ENCODE results near the gene SLC6A8.
"Not testable (repeated sequence)": the region's sequence is repeated elsewhere in the genome, so short reads cannot be mapped to it uniquely, and the experiment has no call there.

The SLC6A8 gene

DNA sequence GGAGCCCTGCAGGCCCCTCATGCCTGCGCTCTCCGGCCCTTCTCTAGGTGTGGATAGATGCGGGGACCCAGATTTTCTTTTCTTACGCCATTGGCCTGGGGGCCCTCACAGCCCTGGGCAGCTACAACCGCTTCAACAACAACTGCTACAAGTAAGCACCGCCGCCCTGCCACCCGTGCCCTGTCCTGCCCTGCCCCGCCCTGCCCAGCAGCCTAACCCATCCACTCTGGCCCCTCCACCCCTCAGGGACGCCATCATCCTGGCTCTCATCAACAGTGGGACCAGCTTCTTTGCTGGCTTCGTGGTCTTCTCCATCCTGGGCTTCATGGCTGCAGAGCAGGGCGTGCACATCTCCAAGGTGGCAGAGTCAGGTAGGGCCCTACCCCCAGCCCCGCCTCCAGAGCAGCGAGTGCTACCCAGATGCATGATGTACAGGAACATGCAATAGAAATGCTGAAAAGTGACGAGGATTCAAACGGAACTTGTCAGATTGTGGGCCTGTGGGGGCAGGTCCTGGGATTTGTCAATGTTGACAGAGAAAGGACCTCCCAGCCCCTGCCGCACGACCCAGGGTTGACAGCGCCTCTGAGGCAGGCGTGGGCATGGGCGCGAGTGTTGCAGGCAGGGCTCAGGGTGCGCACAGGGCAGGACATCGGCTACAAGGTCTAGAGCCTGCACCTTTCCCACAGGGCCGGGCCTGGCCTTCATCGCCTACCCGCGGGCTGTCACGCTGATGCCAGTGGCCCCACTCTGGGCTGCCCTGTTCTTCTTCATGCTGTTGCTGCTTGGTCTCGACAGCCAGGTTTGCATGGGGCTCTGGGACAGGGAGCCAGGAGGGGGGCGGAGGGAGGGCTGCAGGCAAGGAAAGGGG is 5.7 kb downstream of the SLC6A8 start:
- Histone ChIP-seq H2BK12ac (ENCODE audit: low read length) (no peak overlapping the region), H3K9ac (ENCODE audit: low read depth, low read length, poor library complexity) (no peak overlapping the region), H3K18ac (ENCODE audit: low read length) (no peak overlapping the region), H2BK120ac (ENCODE audit: low read depth, low read length) (no peak overlapping the region), H3K4me2 (ENCODE audit: insufficient read depth, low read length, poor library complexity, severe bottlenecking) (no peak overlapping the region), H3K23ac (ENCODE audit: low read depth, low read length, poor library complexity) (peak overlapping the region; percentile 43), H3K14ac (ENCODE audit: low read length) (no peak overlapping the region), H3K27ac (replicated peaks; ENCODE audit: low read length) (no peak overlapping the region), H3K36me3 (replicated peaks in 1 of 2; ENCODE audit: control insufficient read depth in 2 of 2, insufficient read depth in 2 of 2, low read length in 2 of 2) (peaks cover 11 to 64% of the 10 kb centered on the region in 2 donors), H2AFZ (ENCODE audit: low read length) (no peak overlapping the region), H2BK5ac (ENCODE audit: low read length) (no peak overlapping the region), H3K9me3 (replicated peaks in 1 of 2; ENCODE audit: control insufficient read depth in 2 of 2, insufficient read depth in 1 of 2, low read depth in 1 of 2, low read length in 2 of 2) (no peaks in the 10 kb centered on the region), H3K4me3 (ENCODE audit: low read length in 2 of 2) (no peak overlapping the region), H4K8ac (ENCODE audit: low read depth, low read length) (no peak overlapping the region), H2BK15ac (ENCODE audit: low read length) (no peak overlapping the region), H2AK5ac (ENCODE audit: low read depth, low read length) (no peak overlapping the region), H3K4me1 (ENCODE audit: control insufficient read depth in 2 of 2, insufficient read depth in 1 of 2, low read depth in 1 of 2, low read length in 2 of 2) (peaks cover 3 to 4% of the 10 kb centered on the region in 2 donors), H3K79me1 (ENCODE audit: low read depth, low read length) (peaks cover 12% of the 10 kb centered on the region), H3K27me3 (ENCODE audit: control insufficient read depth in 3 of 3, insufficient read depth in 3 of 3, low read depth in 1 of 3, low read length in 3 of 3) (peaks cover 0 to 8% (median 0%) of the 10 kb centered on the region in 3 experiments), H4K91ac (ENCODE audit: low read depth, low read length, poor library complexity) (no peak overlapping the region), H3K4ac (ENCODE audit: low read length) (no peak overlapping the region)
- DNase-seq (ENCODE audit: low spot score) = no peak
- no CpG with 5 or more reads among the region's 31 CpGs for WGBS, 2 donors (ENCODE audit: extremely low coverage in 2 of 2, insufficient read length in 2 of 2, insufficient replicate concordance in 1 of 2)

DNA sequence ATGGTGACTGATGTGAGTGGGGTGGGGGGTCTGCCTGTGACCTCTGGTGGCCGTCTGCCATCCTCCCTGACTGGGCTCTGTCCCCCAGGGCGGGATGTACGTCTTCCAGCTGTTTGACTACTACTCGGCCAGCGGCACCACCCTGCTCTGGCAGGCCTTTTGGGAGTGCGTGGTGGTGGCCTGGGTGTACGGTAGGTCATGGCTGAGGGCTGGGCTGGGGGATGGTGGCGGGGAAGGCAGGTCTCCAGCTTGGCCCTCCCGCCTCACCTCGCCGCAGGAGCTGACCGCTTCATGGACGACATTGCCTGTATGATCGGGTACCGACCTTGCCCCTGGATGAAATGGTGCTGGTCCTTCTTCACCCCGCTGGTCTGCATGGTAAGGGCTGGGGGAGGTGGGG is 6.5 kb downstream of the SLC6A8 start:
- Histone ChIP-seq H3K79me1 (ENCODE audit: low read depth, low read length) (peaks cover 12% of the 10 kb centered on the region), H3K36me3 (replicated peaks in 1 of 2; ENCODE audit: control insufficient read depth in 2 of 2, insufficient read depth in 2 of 2, low read length in 2 of 2) (peaks cover 11 to 65% of the 10 kb centered on the region in 2 donors)
- H2BK5ac ChIP-seq (ENCODE audit: low read length); H4K8ac ChIP-seq (ENCODE audit: low read depth, low read length); H3K18ac ChIP-seq (ENCODE audit: low read length); H2BK12ac ChIP-seq (ENCODE audit: low read length); H2AFZ ChIP-seq (ENCODE audit: low read length); H3K9me3 ChIP-seq (replicated peaks in 1 of 2; ENCODE audit: control insufficient read depth in 2 of 2, insufficient read depth in 1 of 2, low read depth in 1 of 2, low read length in 2 of 2); H3K27me3 ChIP-seq (ENCODE audit: control insufficient read depth in 3 of 3, insufficient read depth in 3 of 3, low read depth in 1 of 3, low read length in 3 of 3); H3K4me2 ChIP-seq (ENCODE audit: insufficient read depth, low read length, poor library complexity, severe bottlenecking); H3K9ac ChIP-seq (ENCODE audit: low read depth, low read length, poor library complexity); H2AK5ac ChIP-seq (ENCODE audit: low read depth, low read length); H3K27ac ChIP-seq (replicated peaks; ENCODE audit: low read length); H2BK15ac ChIP-seq (ENCODE audit: low read length); H3K14ac ChIP-seq (ENCODE audit: low read length); H2BK120ac ChIP-seq (ENCODE audit: low read depth, low read length); H3K4ac ChIP-seq (ENCODE audit: low read length); DNase-seq (ENCODE audit: low spot score); H3K4me1 ChIP-seq (ENCODE audit: control insufficient read depth in 2 of 2, insufficient read depth in 1 of 2, low read depth in 1 of 2, low read length in 2 of 2); H3K4me3 ChIP-seq (ENCODE audit: low read length in 2 of 2); H3K23ac ChIP-seq (ENCODE audit: low read depth, low read length, poor library complexity); H4K91ac ChIP-seq (ENCODE audit: low read depth, low read length, poor library complexity): not testable (repeated sequence)
- WGBS, 2 donors (ENCODE audit: extremely low coverage in 2 of 2, insufficient read length in 2 of 2, insufficient replicate concordance in 1 of 2) = no CpG with 5 or more reads among the region's 16 CpGs

DNA sequence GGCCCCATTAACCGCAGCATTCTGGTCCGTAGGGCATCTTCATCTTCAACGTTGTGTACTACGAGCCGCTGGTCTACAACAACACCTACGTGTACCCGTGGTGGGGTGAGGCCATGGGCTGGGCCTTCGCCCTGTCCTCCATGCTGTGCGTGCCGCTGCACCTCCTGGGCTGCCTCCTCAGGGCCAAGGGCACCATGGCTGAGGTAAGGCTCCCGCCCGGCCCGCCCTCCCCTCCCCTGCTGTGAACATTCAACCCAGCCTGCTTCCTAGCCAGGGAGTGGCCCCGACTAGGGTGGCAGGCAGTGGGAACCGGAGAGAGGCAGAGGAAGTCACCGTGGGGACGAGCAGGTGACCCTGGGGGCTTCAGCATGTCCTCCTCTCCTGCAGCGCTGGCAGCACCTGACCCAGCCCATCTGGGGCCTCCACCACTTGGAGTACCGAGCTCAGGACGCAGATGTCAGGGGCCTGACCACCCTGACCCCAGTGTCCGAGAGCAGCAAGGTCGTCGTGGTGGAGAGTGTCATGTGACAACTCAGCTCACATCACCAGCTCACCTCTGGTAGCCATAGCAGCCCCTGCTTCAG is 7.1 kb downstream of the SLC6A8 start:
- no peak overlapping the region for H2AK5ac ChIP-seq (ENCODE audit: low read depth, low read length)
- H3K27ac ChIP-seq (replicated peaks; ENCODE audit: low read length) = no peak overlapping the region
- H4K8ac ChIP-seq (ENCODE audit: low read depth, low read length) = no peak overlapping the region
- peaks cover 9% of the 10 kb centered on the region for H3K79me1 ChIP-seq (ENCODE audit: low read depth, low read length)
- H3K14ac ChIP-seq (ENCODE audit: low read length) = no peak overlapping the region
- no peak overlapping the region for H3K4me3 ChIP-seq (ENCODE audit: low read length in 2 of 2)
- no peak overlapping the region for H3K23ac ChIP-seq (ENCODE audit: low read depth, low read length, poor library complexity)
- no peak for DNase-seq (ENCODE audit: low spot score)
- H3K27me3 ChIP-seq (ENCODE audit: control insufficient read depth in 3 of 3, insufficient read depth in 3 of 3, low read depth in 1 of 3, low read length in 3 of 3) = peaks cover 0 to 8% (median 0%) of the 10 kb centered on the region in 3 experiments
- H3K4me2 ChIP-seq (ENCODE audit: insufficient read depth, low read length, poor library complexity, severe bottlenecking) = no peak overlapping the region
- H2BK15ac ChIP-seq (ENCODE audit: low read length) = no peak overlapping the region
- H2BK5ac ChIP-seq (ENCODE audit: low read length) = no peak overlapping the region
- H3K36me3 ChIP-seq (replicated peaks in 1 of 2; ENCODE audit: control insufficient read depth in 2 of 2, insufficient read depth in 2 of 2, low read length in 2 of 2) = peaks cover 10 to 64% of the 10 kb centered on the region in 2 donors
- H3K9me3 ChIP-seq (replicated peaks in 1 of 2; ENCODE audit: control insufficient read depth in 2 of 2, insufficient read depth in 1 of 2, low read depth in 1 of 2, low read length in 2 of 2) = no peaks in the 10 kb centered on the region
- no peak overlapping the region for H2AFZ ChIP-seq (ENCODE audit: low read length)
- no peak overlapping the region for H3K4ac ChIP-seq (ENCODE audit: low read length)
- no peak overlapping the region for H4K91ac ChIP-seq (ENCODE audit: low read depth, low read length, poor library complexity)
- WGBS, 2 donors (ENCODE audit: extremely low coverage in 2 of 2, insufficient read length in 2 of 2, insufficient replicate concordance in 1 of 2) = no CpG with 5 or more reads among the region's 23 CpGs
- H3K9ac ChIP-seq (ENCODE audit: low read depth, low read length, poor library complexity) = no peak overlapping the region
- no peak overlapping the region for H2BK12ac ChIP-seq (ENCODE audit: low read length)
- H3K18ac ChIP-seq (ENCODE audit: low read length) = no peak overlapping the region
- H3K4me1 ChIP-seq (ENCODE audit: control insufficient read depth in 2 of 2, insufficient read depth in 1 of 2, low read depth in 1 of 2, low read length in 2 of 2) = peaks cover 2 to 3% of the 10 kb centered on the region in 2 donors
- no peak overlapping the region for H2BK120ac ChIP-seq (ENCODE audit: low read depth, low read length)

DNA sequence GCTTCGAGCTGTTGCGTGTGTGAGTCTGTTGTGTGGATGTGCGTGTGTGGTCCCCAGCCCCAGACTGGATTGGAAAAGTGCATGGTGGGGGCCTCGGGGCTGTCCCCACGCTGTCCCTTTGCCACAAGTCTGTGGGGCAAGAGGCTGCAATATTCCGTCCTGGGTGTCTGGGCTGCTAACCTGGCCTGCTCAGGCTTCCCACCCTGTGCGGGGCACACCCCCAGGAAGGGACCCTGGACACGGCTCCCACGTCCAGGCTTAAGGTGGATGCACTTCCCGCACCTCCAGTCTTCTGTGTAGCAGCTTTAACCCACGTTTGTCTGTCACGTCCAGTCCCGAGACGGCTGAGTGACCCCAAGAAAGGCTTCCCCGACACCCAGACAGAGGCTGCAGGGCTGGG is 8.4 kb downstream of the SLC6A8 start:
- H3K9ac ChIP-seq (ENCODE audit: low read depth, low read length, poor library complexity) = no peak overlapping the region
- no peak overlapping the region for H3K4ac ChIP-seq (ENCODE audit: low read length)
- H3K9me3 ChIP-seq (replicated peaks in 1 of 2; ENCODE audit: control insufficient read depth in 2 of 2, insufficient read depth in 1 of 2, low read depth in 1 of 2, low read length in 2 of 2) = no peaks in the 10 kb centered on the region
- H3K18ac ChIP-seq (ENCODE audit: low read length) = no peak overlapping the region
- H3K36me3 ChIP-seq (replicated peaks in 1 of 2; ENCODE audit: control insufficient read depth in 2 of 2, insufficient read depth in 2 of 2, low read length in 2 of 2) = peaks cover 8 to 57% of the 10 kb centered on the region in 2 donors
- H3K4me3 ChIP-seq (ENCODE audit: low read length in 2 of 2) = no peak overlapping the region
- H3K4me2 ChIP-seq (ENCODE audit: insufficient read depth, low read length, poor library complexity, severe bottlenecking) = no peak overlapping the region
- H3K27me3 ChIP-seq (ENCODE audit: control insufficient read depth in 3 of 3, insufficient read depth in 3 of 3, low read depth in 1 of 3, low read length in 3 of 3) = peaks cover 0 to 15% (median 0%) of the 10 kb centered on the region in 3 experiments
- no peak overlapping the region for H2BK12ac ChIP-seq (ENCODE audit: low read length)
- peaks cover 7% of the 10 kb centered on the region for H3K79me1 ChIP-seq (ENCODE audit: low read depth, low read length)
- H3K14ac ChIP-seq (ENCODE audit: low read length) = no peak overlapping the region
- no peak overlapping the region for H4K91ac ChIP-seq (ENCODE audit: low read depth, low read length, poor library complexity)
- no peak overlapping the region for H3K23ac ChIP-seq (ENCODE audit: low read depth, low read length, poor library complexity)
- no peak overlapping the region for H3K27ac ChIP-seq (replicated peaks; ENCODE audit: low read length)
- no peak overlapping the region for H2BK15ac ChIP-seq (ENCODE audit: low read length)
- no peak for DNase-seq (ENCODE audit: low spot score)
- no peak overlapping the region for H2BK5ac ChIP-seq (ENCODE audit: low read length)
- no peak overlapping the region for H2AFZ ChIP-seq (ENCODE audit: low read length)
- no peak overlapping the region for H2BK120ac ChIP-seq (ENCODE audit: low read depth, low read length)
- H4K8ac ChIP-seq (ENCODE audit: low read depth, low read length) = no peak overlapping the region
- H3K4me1 ChIP-seq (ENCODE audit: control insufficient read depth in 2 of 2, insufficient read depth in 1 of 2, low read depth in 1 of 2, low read length in 2 of 2) = no peaks in the 10 kb centered on the region
- no peak overlapping the region for H2AK5ac ChIP-seq (ENCODE audit: low read depth, low read length)
- no CpG with 5 or more reads among the region's 15 CpGs for WGBS, 2 donors (ENCODE audit: extremely low coverage in 2 of 2, insufficient read length in 2 of 2, insufficient replicate concordance in 1 of 2)
